Measurements from ENCODE around the gene CCDC88C. TPM values are rescaled to one million over a fixed set of nuclear protein-coding genes. Genes with fewer than 3 reads are reported as not detected.

Gene CCDC88C
- total RNA-seq, 1 experiment from 2014 or later, result 19.7 TPM

GRCh38 chr14:91352728-91353692 is 64.6 kb downstream of the CCDC88C start:
- H2AFZ ChIP-seq (ENCODE audit: low read length), result no peak overlapping the region
- 0 out of 2 replicates have a peak, but pooled peaks cover 4% of the 10 kb centered on the region for H3K79me2 ChIP-seq (ENCODE audit: low read length)
- TF ChIP-seq EZH2 (IDR thresholded peaks at IDR 0.05; ENCODE audit: low read length, unreplicated experiment) (no peak), CTCF (conservative IDR thresholded peaks at IDR 0.05; ENCODE audit: low read depth, low read length) (no peak), EZH2phosphoT487 (IDR thresholded peaks at IDR 0.05; ENCODE audit: borderline replicate concordance, low read length) (no peak)
- no peaks in the 10 kb centered on the region for H3F3A ChIP-seq (ENCODE audit: low read length, unreplicated experiment)
- H3K4me1 ChIP-seq (ENCODE audit: insufficient read depth, low read length), result no peaks in the 10 kb centered on the region
- POLR2A ChIA-PET (ENCODE audit: unreplicated experiment), result no interaction called here
- no peak overlapping the region for H3K4me3 ChIP-seq (ENCODE audit: low read length)
- no peak overlapping the region for H3K9ac ChIP-seq (ENCODE audit: low read length)
- H3K9me2 ChIP-seq (replicated peaks; ENCODE audit: low read length), result no peaks in the 10 kb centered on the region
- H4K20me1 ChIP-seq (ENCODE audit: low read length), result no peaks in the 10 kb centered on the region
- DNase-seq (no peak), ATAC-seq (no peak)
- intact Hi-C loops (cut with micrococcal nuclease), result no loop called here
- no peaks in the 10 kb centered on the region for H3K27me3 ChIP-seq (ENCODE audit: low read length)
- no peak overlapping the region for H3K4me2 ChIP-seq (ENCODE audit: low read length)
- no peak overlapping the region for H3K27ac ChIP-seq (ENCODE audit: low read length)
- H3K9me3 ChIP-seq (ENCODE audit: low read length), result no peaks in the 10 kb centered on the region
- CTCF ChIA-PET, result no interaction called here
- no peaks in the 10 kb centered on the region for H3K36me3 ChIP-seq (ENCODE audit: low read depth, low read length)
- no TSS peak for BruUV-seq (replicated peaks)

- Histone ChIP-seq H3K36me3 (ENCODE audit: low read depth, low read length) (no peaks in the 10 kb centered on the region), H2AFZ (ENCODE audit: low read length) (no peak overlapping the region), H3K79me2 (ENCODE audit: low read length) (peaks cover 6% of the 10 kb centered on the region), H3K27me3 (ENCODE audit: low read length) (no peaks in the 10 kb centered on the region), H3K9ac (ENCODE audit: low read length) (no peak overlapping the region), H3K4me2 (ENCODE audit: low read length) (no peak overlapping the region), H3K4me3 (ENCODE audit: low read length) (no peak overlapping the region), H3F3A (ENCODE audit: low read length, unreplicated experiment) (no peaks in the 10 kb centered on the region), H3K4me1 (ENCODE audit: insufficient read depth, low read length) (peaks cover 2% of the 10 kb centered on the region), H3K9me2 (replicated peaks; ENCODE audit: low read length) (no peaks in the 10 kb centered on the region), H4K20me1 (ENCODE audit: low read length) (no peaks in the 10 kb centered on the region), H3K9me3 (ENCODE audit: low read length) (no peaks in the 10 kb centered on the region), H3K27ac (ENCODE audit: low read length) (no peak overlapping the region)
- DNase-seq, result no peak
- ChIA-PET CTCF (no interaction called here), POLR2A (ENCODE audit: unreplicated experiment) (no interaction called here)
- no TSS peak for BruUV-seq (replicated peaks)
- TF ChIP-seq EZH2phosphoT487 (IDR thresholded peaks at IDR 0.05; ENCODE audit: borderline replicate concordance, low read length) (no peak), CTCF (conservative IDR thresholded peaks at IDR 0.05; ENCODE audit: low read depth, low read length) (no peak), EZH2 (IDR thresholded peaks at IDR 0.05; ENCODE audit: low read length, unreplicated experiment) (no peak)
- no peak for ATAC-seq
- intact Hi-C loops (cut with micrococcal nuclease), result no loop called here
Observed at GRCh38 chr14:91352053-91352452, 65.6 kb downstream of the CCDC88C start.

GRCh38 chr14:91351512-91351862 is 66.1 kb downstream of the CCDC88C start:
- no TSS peak for BruUV-seq (replicated peaks)
- H3K79me2 ChIP-seq (ENCODE audit: low read length), result peaks cover 10% of the 10 kb centered on the region
- TF ChIP-seq CTCF (conservative IDR thresholded peaks at IDR 0.05; ENCODE audit: low read depth, low read length), result no peak
- TF ChIP-seq EZH2 (IDR thresholded peaks at IDR 0.05; ENCODE audit: low read length, unreplicated experiment), result no peak
- TF ChIP-seq EZH2phosphoT487 (IDR thresholded peaks at IDR 0.05; ENCODE audit: borderline replicate concordance, low read length), result no peak
- intact Hi-C loops (cut with micrococcal nuclease), result no loop called here
- H3K4me1 ChIP-seq (ENCODE audit: insufficient read depth, low read length), result peaks cover 8% of the 10 kb centered on the region
- ChIA-PET POLR2A (ENCODE audit: unreplicated experiment) (no interaction called here), CTCF (no interaction called here)
- H2AFZ ChIP-seq (ENCODE audit: low read length), result no peak overlapping the region
- no peaks in the 10 kb centered on the region for H3K36me3 ChIP-seq (ENCODE audit: low read depth, low read length)
- H3F3A ChIP-seq (ENCODE audit: low read length, unreplicated experiment), result no peaks in the 10 kb centered on the region
- H3K27me3 ChIP-seq (ENCODE audit: low read length), result no peaks in the 10 kb centered on the region
- no peak overlapping the region for H3K9ac ChIP-seq (ENCODE audit: low read length)
- DNase-seq (no peak), ATAC-seq (no peak)
- H3K9me3 ChIP-seq (ENCODE audit: low read length), result no peaks in the 10 kb centered on the region
- no peaks in the 10 kb centered on the region for H4K20me1 ChIP-seq (ENCODE audit: low read length)
- no peaks in the 10 kb centered on the region for H3K9me2 ChIP-seq (replicated peaks; ENCODE audit: low read length)
- no peak overlapping the region for H3K4me3 ChIP-seq (ENCODE audit: low read length)
- no peak overlapping the region for H3K27ac ChIP-seq (ENCODE audit: low read length)
- H3K4me2 ChIP-seq (ENCODE audit: low read length), result no peak overlapping the region

All from PC-3 (cell line).